Calu3 (cell line): Measurements from ENCODE around the gene PDE4B. TPM values are rescaled to one million over a fixed set of nuclear protein-coding genes. Genes with fewer than 3 reads are reported as not detected.

Experiments used
- BruUV-seq: library from RNA; stranded (reverse); fragments of 400-500 nt; replicated peaks from 2 replicates; lab custom pipeline; 2021; lab: Mats Ljungman, UMichigan
- CTCF ChIA-PET: fragments of 300-600 bp; sonication (Branson Sonifier 250); formaldehyde crosslinking; loops from one replicate; lab custom pipeline; 2022; ENCODE audit warnings: antibody characterized with exemption; lab: Charles Lee
- DNase-seq: peaks from one replicate; pipeline ENCODE4 v3.0.0; 2022
- H3K27ac Mint-ChIP-seq: one replicate; pipeline ENCODE4 v1.8.0; 2022; ENCODE audit warnings: mixed read lengths; ENCODE audit not compliant: unreplicated experiment
- H3K27me3 Mint-ChIP-seq: one replicate; pipeline ENCODE4 v1.8.0; 2022; ENCODE audit warnings: mixed read lengths; ENCODE audit not compliant: unreplicated experiment
- H3K36me3 Mint-ChIP-seq: one replicate; pipeline ENCODE4 v1.8.0; 2022; ENCODE audit warnings: mild to moderate bottlenecking, moderate library complexity, mixed read lengths; ENCODE audit not compliant: insufficient read depth, unreplicated experiment
- H3K4me1 Mint-ChIP-seq: one replicate; pipeline ENCODE4 v1.8.0; 2022; ENCODE audit warnings: mild to moderate bottlenecking, low read depth, mixed read lengths; ENCODE audit not compliant: unreplicated experiment
- H3K4me3 Mint-ChIP-seq: one replicate; pipeline ENCODE4 v1.8.0; 2022; ENCODE audit warnings: mild to moderate bottlenecking, low read depth, moderate library complexity, mixed read lengths; ENCODE audit not compliant: unreplicated experiment
- H3K9me3 Mint-ChIP-seq: one replicate; pipeline ENCODE4 v1.8.0; 2022; ENCODE audit warnings: low read depth, mixed read lengths; ENCODE audit not compliant: unreplicated experiment
- CTCF ChIP-seq: fragments of 200-600 bp; IDR thresholded peaks from one replicate; pipeline ENCODE4 v1.8.0; 2022; ENCODE audit warnings: antibody characterized with exemption; ENCODE audit not compliant: unreplicated experiment
- intact Hi-C: fragments of 100-400 bp; cut with micrococcal nuclease; formaldehyde crosslinking; loops from one replicate; pipeline ENCODE4 v1.10.0; 2022; ENCODE audit not compliant: unreplicated experiment
- total RNA-seq: library from RNA; stranded (reverse); gene quantifications from 2 replicates; pipeline ENCODE4 v1.2.3, GENCODE V29; 2022

Gene PDE4B
- total RNA-seq, 1 experiment from 2014 or later = 2.9 TPM

- BruUV-seq = no TSS peak
- Mint-ChIP-seq H3K27ac (no peak overlapping the region), H3K4me3 (no peak overlapping the region), H3K9me3 (peaks cover 4% of the 10 kb centered on the region), H3K4me1 (peaks cover 8% of the 10 kb centered on the region), H3K27me3 (no peaks in the 10 kb centered on the region), H3K36me3 (no peaks in the 10 kb centered on the region)
- TF ChIP-seq CTCF = no peak
- CTCF ChIA-PET = no interaction called here
- no peak for DNase-seq
- intact Hi-C loops = no loop called here
Measured at GRCh38 chr1:66396212-66396890, 603.7 kb downstream of the PDE4B start.

GRCh38 chr1:66397192-66397591 is 604.5 kb downstream of the PDE4B start:
- Mint-ChIP-seq H3K4me1 (peaks cover 8% of the 10 kb centered on the region), H3K27me3 (no peaks in the 10 kb centered on the region), H3K9me3 (peaks cover 2% of the 10 kb centered on the region), H3K36me3 (no peaks in the 10 kb centered on the region), H3K4me3 (no peak overlapping the region), H3K27ac (no peak overlapping the region)
- no peak for DNase-seq
- intact Hi-C loops = no loop called here
- CTCF ChIA-PET = no interaction called here
- no peak for TF ChIP-seq CTCF
- no TSS peak for BruUV-seq

- H3K4me3 Mint-ChIP-seq = no peak overlapping the region
- peaks cover 8% of the 10 kb centered on the region for H3K4me1 Mint-ChIP-seq
- CTCF ChIA-PET = no interaction called here
- no peak for TF ChIP-seq CTCF
- H3K27ac Mint-ChIP-seq = no peak overlapping the region
- H3K27me3 Mint-ChIP-seq = no peaks in the 10 kb centered on the region
- no peaks in the 10 kb centered on the region for H3K36me3 Mint-ChIP-seq
- intact Hi-C loops = no loop called here
- DNase-seq = no peak
- no TSS peak for BruUV-seq
- peaks cover 2% of the 10 kb centered on the region for H3K9me3 Mint-ChIP-seq
Measured at GRCh38 chr1:66399888-66400529, 607.3 kb downstream of the PDE4B start.

GRCh38 chr1:66400660-66401059 is 608.0 kb downstream of the PDE4B start:
- H3K27me3 Mint-ChIP-seq = no peaks in the 10 kb centered on the region
- peaks cover 8% of the 10 kb centered on the region for H3K4me1 Mint-ChIP-seq
- DNase-seq = no peak
- TF ChIP-seq CTCF = no peak
- H3K36me3 Mint-ChIP-seq = no peaks in the 10 kb centered on the region
- H3K27ac Mint-ChIP-seq = no peak overlapping the region
- peaks cover 2% of the 10 kb centered on the region for H3K9me3 Mint-ChIP-seq
- CTCF ChIA-PET = no interaction called here
- intact Hi-C loops = no loop called here
- no peak overlapping the region for H3K4me3 Mint-ChIP-seq
- BruUV-seq = no TSS peak
